GM15510 (cell line): ENCODE measurements around the gene ACP1.

Source experiments
- POLR2A ChIP-seq: IDR thresholded peaks from 3 replicates; pipeline ENCODE4 v1.6.1; 2011; ENCODE audit warnings: borderline replicate concordance; ENCODE audit not compliant: insufficient read length; ENCODE audit errors: extremely low read depth

ACP1 gene

GRCh38 chr2:246489-247144 lies 18.1 kb upstream of the ACP1 start:
- TF ChIP-seq POLR2A = no peak

GRCh38 chr2:248724-249123 lies 16.0 kb upstream of the ACP1 start:
- TF ChIP-seq POLR2A = no peak

- no peak for TF ChIP-seq POLR2A
Observed at GRCh38 chr2:249538-250042, 15.2 kb upstream of the ACP1 start.

GRCh38 chr2:252001-252602 lies 12.6 kb upstream of the ACP1 start:
- no peak for TF ChIP-seq POLR2A

GRCh38 chr2:253202-253638 lies 11.5 kb upstream of the ACP1 start:
- no peak for TF ChIP-seq POLR2A

- TF ChIP-seq POLR2A = no peak
Observed at GRCh38 chr2:254241-254640, 10.5 kb upstream of the ACP1 start.

GRCh38 chr2:255195-255594 lies 9.6 kb upstream of the ACP1 start:
- no peak for TF ChIP-seq POLR2A

GRCh38 chr2:256094-256493 lies 8.7 kb upstream of the ACP1 start:
- no peak for TF ChIP-seq POLR2A

GRCh38 chr2:257429-257828 lies 7.3 kb upstream of the ACP1 start:
- TF ChIP-seq POLR2A = no peak

- no peak for TF ChIP-seq POLR2A
Observed at GRCh38 chr2:257842-258241, 6.9 kb upstream of the ACP1 start.

GRCh38 chr2:258933-259332 lies 5.8 kb upstream of the ACP1 start:
- TF ChIP-seq POLR2A = no peak

GRCh38 chr2:259789-260331 lies 4.9 kb upstream of the ACP1 start:
- TF ChIP-seq POLR2A = no peak

- no peak for TF ChIP-seq POLR2A
Observed at GRCh38 chr2:260507-261161, 4.1 kb upstream of the ACP1 start.

- TF ChIP-seq POLR2A = no peak
Observed at GRCh38 chr2:262117-262516, 2.6 kb upstream of the ACP1 start.

GRCh38 chr2:263022-263738 lies 1.6 kb upstream of the ACP1 start:
- TF ChIP-seq POLR2A = no peak
